Eye (tissue), 1 donor: ENCODE data around the gene SP110.
"Not testable (repeated sequence)": the region's sequence is repeated elsewhere in the genome, so short reads cannot be mapped to it uniquely, and the experiment has no call there.

Experiments used
- DNase-seq: peaks from one replicate; pipeline ENCODE4 v3.0.0-alpha.2; 2015

Gene SP110

DNA sequence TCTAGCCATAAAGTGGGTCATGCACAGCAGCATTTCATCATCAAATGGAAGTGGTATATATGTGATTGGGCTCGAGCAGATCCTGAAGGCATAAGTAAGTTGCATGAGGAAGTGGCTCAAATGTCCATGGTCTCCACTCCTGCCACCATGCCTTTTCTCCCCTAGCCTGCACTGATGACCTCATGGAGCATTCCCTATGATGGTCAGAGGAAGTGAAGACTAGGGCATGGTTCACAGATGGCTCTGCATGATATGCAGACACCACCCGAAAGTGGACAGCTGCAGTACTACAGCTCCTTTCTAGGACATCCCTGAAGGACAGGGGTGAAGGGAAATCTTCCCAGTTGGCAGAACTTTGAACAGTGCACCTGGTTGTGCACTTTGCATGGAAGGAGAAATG lies 99.4 kb downstream of the SP110 start:
- not testable (repeated sequence) for DNase-seq

DNA sequence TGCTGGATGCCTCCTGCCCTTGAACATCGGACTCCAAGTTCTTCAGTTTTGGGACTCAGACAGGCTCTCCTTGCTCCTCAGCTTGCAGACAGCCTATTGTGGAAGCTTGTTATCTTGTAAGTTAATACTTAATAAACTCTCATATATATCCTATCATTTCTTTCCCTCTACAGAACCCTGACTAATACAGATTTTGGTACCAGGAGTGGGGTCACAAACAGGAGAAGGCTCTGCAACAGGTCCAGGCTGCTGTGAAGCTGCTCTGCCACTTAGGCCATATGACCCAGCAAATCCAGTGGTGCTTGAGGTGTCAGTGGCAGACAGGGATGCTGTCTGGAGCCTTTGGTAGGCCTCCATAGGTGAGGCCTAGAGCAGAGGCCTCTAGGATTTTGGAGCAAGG lies 100.0 kb downstream of the SP110 start:
- DNase-seq, result not testable (repeated sequence)
